Measurements from ENCODE around the gene TXNL4B. TPM values are rescaled to one million over a fixed set of nuclear protein-coding genes. Genes with fewer than 3 reads are reported as not detected.

The TXNL4B gene
- total and polyA plus RNA-seq, 2 experiments from 2014 or later: 3.6 to 5.1 TPM

GRCh38 chr16:72049110-72049509 lies 44.3 kb downstream of the TXNL4B start:
- no peaks in the 10 kb centered on the region for H3K9me3 ChIP-seq (ENCODE audit: low read depth)
- no peaks in the 10 kb centered on the region for H3K4me1 ChIP-seq (ENCODE audit: low read depth)
- no peak for TF ChIP-seq CTCF (IDR thresholded peaks at IDR 0.05; ENCODE audit: low read depth, low read length)
- DNase-seq (ENCODE audit: low read depth in 1 of 2, low spot score in 1 of 2): no peak
- H3K27me3 ChIP-seq: no peaks in the 10 kb centered on the region
- H3K4me3 ChIP-seq: no peak overlapping the region
- no peak overlapping the region for H3K27ac ChIP-seq
- no peaks in the 10 kb centered on the region for H3K36me3 ChIP-seq

DNA sequence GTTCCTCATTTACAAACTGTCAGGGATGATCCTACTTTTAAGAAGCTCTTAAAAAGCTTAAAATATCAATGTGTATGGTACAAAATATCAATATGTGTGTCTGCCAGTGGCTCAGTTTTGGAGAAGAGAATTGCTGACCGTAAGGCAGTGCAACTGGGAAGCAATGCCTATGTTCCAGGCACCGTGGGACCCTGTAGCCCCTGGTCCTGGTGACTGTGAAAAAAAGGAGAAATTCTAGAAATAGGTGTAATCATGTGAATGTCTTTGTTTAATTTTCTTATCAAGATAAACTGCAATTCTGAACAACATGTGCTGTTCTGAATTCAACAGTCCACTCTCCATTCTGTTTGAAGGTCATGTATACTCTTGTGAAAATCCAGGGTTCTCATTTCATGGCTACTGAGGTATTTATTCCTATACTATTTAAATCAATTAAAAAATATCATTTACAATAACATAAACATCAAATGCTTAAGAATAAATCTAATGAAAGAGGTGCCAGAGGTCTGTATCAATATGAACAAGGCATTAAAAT lies 48.5 kb downstream of the TXNL4B start:
- no peak for DNase-seq (ENCODE audit: low read depth in 1 of 2, low spot score in 1 of 2)
- Histone ChIP-seq H3K36me3 (no peaks in the 10 kb centered on the region), H3K4me1 (ENCODE audit: low read depth) (no peaks in the 10 kb centered on the region), H3K27me3 (no peaks in the 10 kb centered on the region), H3K9me3 (ENCODE audit: low read depth) (no peaks in the 10 kb centered on the region), H3K27ac (no peak overlapping the region), H3K4me3 (no peak overlapping the region)
- no peak for TF ChIP-seq CTCF (IDR thresholded peaks at IDR 0.05; ENCODE audit: low read depth, low read length)

- Histone ChIP-seq H3K36me3 (no peaks in the 10 kb centered on the region), H3K27me3 (no peaks in the 10 kb centered on the region), H3K9me3 (ENCODE audit: low read depth) (no peaks in the 10 kb centered on the region), H3K4me3 (no peak overlapping the region), H3K27ac (no peak overlapping the region), H3K4me1 (ENCODE audit: low read depth) (no peaks in the 10 kb centered on the region)
- no peak for TF ChIP-seq CTCF (IDR thresholded peaks at IDR 0.05; ENCODE audit: low read depth, low read length)
- no peak for DNase-seq (ENCODE audit: low read depth in 1 of 2, low spot score in 1 of 2)
Measured at GRCh38 chr16:72044296-72044695, 49.1 kb downstream of the TXNL4B start.

- DNase-seq (ENCODE audit: low read depth in 1 of 2, low spot score in 1 of 2): no peak
- TF ChIP-seq CTCF (IDR thresholded peaks at IDR 0.05; ENCODE audit: low read depth, low read length): no peak
- no peaks in the 10 kb centered on the region for H3K9me3 ChIP-seq (ENCODE audit: low read depth)
- H3K36me3 ChIP-seq: no peaks in the 10 kb centered on the region
- no peaks in the 10 kb centered on the region for H3K27me3 ChIP-seq
- H3K4me3 ChIP-seq: no peak overlapping the region
- H3K27ac ChIP-seq: no peak overlapping the region
- H3K4me1 ChIP-seq (ENCODE audit: low read depth): no peaks in the 10 kb centered on the region
Measured at GRCh38 chr16:72043539-72043938, 49.9 kb downstream of the TXNL4B start.

DNA sequence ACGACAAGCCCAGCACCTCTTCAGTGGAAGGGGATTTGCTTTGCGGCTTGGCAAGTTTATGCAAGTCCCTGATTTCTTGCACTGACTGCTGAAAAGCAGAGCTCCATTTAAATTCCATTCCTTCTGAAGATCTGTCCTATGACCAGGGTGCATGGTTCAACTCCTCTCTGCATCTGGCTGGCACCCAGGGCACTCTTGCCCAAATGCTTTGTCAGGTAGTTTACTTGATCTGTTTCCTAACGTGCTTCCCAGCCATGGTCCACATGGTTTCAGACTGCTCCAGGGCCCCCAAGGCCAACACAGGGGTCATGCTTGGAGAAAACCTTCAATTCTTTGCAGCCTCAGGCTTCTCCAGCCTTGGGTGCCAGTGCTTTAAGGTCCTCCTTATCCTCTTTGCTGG lies 50.4 kb downstream of the TXNL4B start:
- Histone ChIP-seq H3K4me3 (no peak overlapping the region), H3K9me3 (ENCODE audit: low read depth) (no peaks in the 10 kb centered on the region), H3K27ac (no peak overlapping the region), H3K36me3 (no peaks in the 10 kb centered on the region), H3K4me1 (ENCODE audit: low read depth) (no peaks in the 10 kb centered on the region), H3K27me3 (no peaks in the 10 kb centered on the region)
- TF ChIP-seq CTCF (IDR thresholded peaks at IDR 0.05; ENCODE audit: low read depth, low read length): no peak
- no peak for DNase-seq (ENCODE audit: low read depth in 1 of 2, low spot score in 1 of 2)
